Skeletal muscle tissue (tissue), 4 donors: ENCODE measurements around the gene NDUFAB1. TPM values are rescaled to one million over a fixed set of nuclear protein-coding genes. Genes with fewer than 3 reads are reported as not detected.
"Not testable (repeated sequence)": the region's sequence is repeated elsewhere in the genome, so short reads cannot be mapped to it uniquely, and the experiment has no call there.

Experiments
- H3K27ac ChIP-seq: one replicate; pipeline ENCODE4 v1.7.0; 2013; ENCODE audit warnings: mild to moderate bottlenecking, low read depth, low read length, inconsistent platforms
- H3K27me3 ChIP-seq, 3 donors: one replicate each; pipeline ENCODE4 v1.7.0; 2013; ENCODE audit warnings: low read length in 3 of 3; ENCODE audit not compliant: control insufficient read depth in 3 of 3, insufficient read depth in 3 of 3
- H3K36me3 ChIP-seq, 3 donors: one replicate each; pipeline ENCODE4 v1.7.0; 2013; ENCODE audit warnings: low read length in 3 of 3; ENCODE audit not compliant: control insufficient read depth in 3 of 3, insufficient read depth in 3 of 3
- H3K4me1 ChIP-seq, 3 donors: one replicate each; pipeline ENCODE4 v1.7.0; 2013; ENCODE audit warnings: low read length in 3 of 3, mild to moderate bottlenecking in 3 of 3; ENCODE audit not compliant: control insufficient read depth in 3 of 3, insufficient read depth in 3 of 3
- H3K4me3 ChIP-seq, 3 donors: one replicate each; pipeline ENCODE4 v1.7.0; 2013; ENCODE audit warnings: low read length in 3 of 3
- H3K9ac ChIP-seq, 3 donors: one replicate each; pipeline ENCODE4 v1.7.0; 2013; ENCODE audit warnings: low read length in 3 of 3, mild to moderate bottlenecking in 3 of 3, moderate library complexity in 2 of 3, low read depth in 1 of 3
- H3K9me3 ChIP-seq, 3 donors: one replicate each; pipeline ENCODE4 v1.7.0; 2013; ENCODE audit warnings: low read length in 3 of 3; ENCODE audit not compliant: control insufficient read depth in 3 of 3
- total RNA-seq: library from RNA; depleted of rRNA; stranded (reverse); fragments of >200 nt; gene quantifications from one replicate; pipeline ENCODE4 v1.2.3, GENCODE V29; 2014
- donor health status: Osteomylitis.

NDUFAB1 gene
- total RNA-seq = 111 TPM

GRCh38 chr16:23595951-23596720, at the start of gene NDUFAB1:
TSS of gene NDUFAB1 (minus strand) at chr16:23596316. CDS start at chr16:23596290, 26 bp downstream.
- Histone ChIP-seq H3K4me1 (peaks cover 22 to 37% (median 26%) of the 10 kb centered on the region in 3 donors), H3K27me3 (no peaks in the 10 kb centered on the region), H3K36me3 (peaks cover 13 to 24% (median 16%) of the 10 kb centered on the region in 3 donors), H3K27ac (peak within 1 kb of the TSS; percentile 83), H3K4me3 (peak within 1 kb of the TSS; percentile 88 to 99 (median 97)), H3K9me3 (no peaks in the 10 kb centered on the region), H3K9ac (peak within 1 kb of the TSS; percentile 89 to 96 (median 93))

GRCh38 chr16:23642246-23642774, 46.2 kb upstream of the NDUFAB1 start:
- Histone ChIP-seq H3K36me3 (peaks cover 14 to 16% (median 14%) of the 10 kb centered on the region in 3 donors), H3K27ac (no peak overlapping the region), H3K9ac (peak overlapping the region; percentile 87 to 98 (median 96)), H3K4me1 (peaks cover 10 to 27% (median 18%) of the 10 kb centered on the region in 3 donors), H3K4me3 (peak overlapping the region; percentile 98 to 100 (median 100)), H3K27me3 (no peaks in the 10 kb centered on the region), H3K9me3 (no peaks in the 10 kb centered on the region)

- Histone ChIP-seq H3K9me3 (no peaks in the 10 kb centered on the region), H3K27ac (peak within 1 kb of the TSS; percentile 87), H3K4me1 (peaks cover 10 to 27% (median 18%) of the 10 kb centered on the region in 3 donors), H3K9ac (peak within 1 kb of the TSS; percentile 89 to 98 (median 96)), H3K36me3 (peaks cover 14 to 16% (median 14%) of the 10 kb centered on the region in 3 donors), H3K4me3 (peak within 1 kb of the TSS; percentile 98 to 100 (median 100)), H3K27me3 (no peaks in the 10 kb centered on the region)
Measured at GRCh38 chr16:23640931-23641765, 45.0 kb upstream of the NDUFAB1 start, which contains the start of the genes DCTN5 and PALB2. TSS of gene DCTN5 (plus strand) at chr16:23641466. CDS start at chr16:23641543, 77 bp downstream. TSS of gene PALB2 (minus strand) at chr16:23641310. CDS start at chr16:23641157, 153 bp downstream.

DNA sequence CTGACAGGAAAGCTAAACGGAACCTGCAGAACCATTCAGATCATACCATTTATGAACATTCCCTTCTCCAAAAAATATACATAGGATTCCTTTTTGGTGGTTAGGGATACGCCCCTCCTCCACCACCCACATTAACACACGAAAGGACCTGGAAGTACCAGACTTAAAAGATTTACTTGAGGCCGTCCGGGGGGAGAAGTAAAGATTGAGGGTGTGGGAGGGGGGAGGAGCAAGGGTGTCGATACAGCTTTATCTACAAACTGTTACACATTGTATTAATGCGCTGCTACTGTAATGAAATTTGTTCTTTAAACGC, 44.5 kb upstream of the NDUFAB1 start:
- Histone ChIP-seq H3K27ac (peak overlapping the region; percentile 87), H3K4me1 (peaks cover 10 to 27% (median 18%) of the 10 kb centered on the region in 3 donors), H3K4me3 (peak overlapping the region; percentile 98 to 100 (median 100)), H3K9ac (peak overlapping the region; percentile 89 to 98 (median 96)), H3K36me3 (peaks cover 12 to 21% (median 13%) of the 10 kb centered on the region in 3 donors), H3K9me3 (no peaks in the 10 kb centered on the region), H3K27me3 (no peaks in the 10 kb centered on the region)

DNA sequence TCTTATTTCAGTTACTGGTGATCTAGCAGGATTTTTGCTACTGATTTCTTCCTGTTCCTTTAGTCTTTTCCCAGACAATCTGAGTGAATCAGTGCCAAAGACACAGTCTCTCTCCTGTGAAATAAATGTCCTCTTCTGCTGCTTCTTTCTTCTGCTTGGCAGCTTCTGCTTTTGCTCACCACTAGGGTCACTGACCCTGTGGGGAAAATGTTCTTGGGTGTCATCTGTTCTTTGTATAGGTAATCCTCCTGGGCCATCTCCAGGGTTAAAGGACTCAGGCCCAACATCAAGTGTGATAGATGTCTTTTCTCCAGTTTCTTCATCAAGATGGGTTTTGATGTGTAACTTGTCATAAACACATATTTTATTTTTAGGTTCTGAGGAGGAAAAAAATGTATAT, 39.8 kb upstream of the NDUFAB1 start:
- Histone ChIP-seq H3K27ac (no peak overlapping the region), H3K4me1 (peaks cover 3 to 14% (median 8%) of the 10 kb centered on the region in 3 donors), H3K9ac (no peak overlapping the region), H3K36me3 (peaks cover 11 to 26% (median 19%) of the 10 kb centered on the region in 3 donors), H3K9me3 (no peaks in the 10 kb centered on the region), H3K4me3 (no peak overlapping the region), H3K27me3 (no peaks in the 10 kb centered on the region)

DNA sequence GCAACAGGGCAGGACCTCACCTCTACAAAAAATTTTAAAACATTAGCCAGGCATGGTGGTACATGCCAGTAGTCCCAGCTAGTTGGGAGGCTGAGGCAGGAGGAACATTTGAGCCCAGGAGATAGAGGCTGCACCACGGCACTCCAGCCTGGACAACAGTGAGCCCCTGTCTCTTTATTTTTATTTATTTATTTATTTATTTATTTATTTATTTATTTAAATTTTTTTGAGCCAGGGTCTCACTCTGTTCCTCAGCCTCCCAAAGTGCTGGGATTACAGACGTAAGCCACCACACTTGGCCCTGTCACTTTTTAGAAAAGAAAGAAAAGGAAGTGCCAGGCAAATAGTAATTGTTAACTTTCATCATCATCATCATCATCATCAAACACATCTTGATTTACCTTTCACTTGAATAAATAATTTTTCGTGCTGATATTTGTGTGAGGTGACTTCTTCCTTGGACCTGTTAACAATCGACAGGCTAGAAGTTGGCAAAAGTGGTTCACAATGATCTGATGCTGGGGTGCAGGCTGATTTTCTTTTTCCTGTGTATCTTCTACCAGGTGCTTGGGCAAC, 38.4 kb upstream of the NDUFAB1 start:
- H3K27me3 ChIP-seq = no peaks in the 10 kb centered on the region
- no peak overlapping the region for H3K27ac ChIP-seq
- no peaks in the 10 kb centered on the region for H3K9me3 ChIP-seq
- H3K4me1 ChIP-seq = no peaks in the 10 kb centered on the region
- H3K4me3 ChIP-seq = no peak overlapping the region
- H3K9ac ChIP-seq = no peak overlapping the region
- H3K36me3 ChIP-seq = peaks cover 15 to 33% (median 25%) of the 10 kb centered on the region in 3 donors

- not testable (repeated sequence) for H3K27ac ChIP-seq, H3K27me3 ChIP-seq, H3K4me3 ChIP-seq, H3K9me3 ChIP-seq, H3K4me1 ChIP-seq, H3K9ac ChIP-seq
- H3K36me3 ChIP-seq = peaks cover 15 to 40% (median 38%) of the 10 kb centered on the region in 3 donors
Measured at GRCh38 chr16:23631874-23632273, 35.8 kb upstream of the NDUFAB1 start.

- H3K27me3 ChIP-seq = no peaks in the 10 kb centered on the region
- no peaks in the 10 kb centered on the region for H3K4me1 ChIP-seq
- H3K9ac ChIP-seq = no peak overlapping the region
- no peaks in the 10 kb centered on the region for H3K9me3 ChIP-seq
- H3K27ac ChIP-seq = no peak overlapping the region
- no peak overlapping the region for H3K4me3 ChIP-seq
- H3K36me3 ChIP-seq = peaks cover 22 to 34% (median 29%) of the 10 kb centered on the region in 3 donors
Measured at GRCh38 chr16:23629516-23629915, 33.4 kb upstream of the NDUFAB1 start.

GRCh38 chr16:23624092-23624491, 28.0 kb upstream of the NDUFAB1 start:
- Histone ChIP-seq H3K9ac (no peak overlapping the region), H3K36me3 (peaks cover 23 to 53% (median 39%) of the 10 kb centered on the region in 3 donors), H3K27me3 (no peaks in the 10 kb centered on the region), H3K4me3 (no peak overlapping the region), H3K27ac (no peak overlapping the region), H3K9me3 (no peaks in the 10 kb centered on the region), H3K4me1 (no peaks in the 10 kb centered on the region)
